ENCODE measurements around the gene KRT82. TPM values are rescaled to one million over a fixed set of nuclear protein-coding genes. Genes with fewer than 3 reads are reported as not detected.
A peak's percentile ranks its signal among the peaks of the same experiment; 100 is the strongest.

Gene KRT82
- total RNA-seq, 1 donor, result not detected

GRCh38 chr12:52389313-52390207 is 16.6 kb downstream of the KRT82 start:
- DNase-seq (ENCODE audit: low read depth in 2 of 3, low spot score in 2 of 3), result no peak

DNA sequence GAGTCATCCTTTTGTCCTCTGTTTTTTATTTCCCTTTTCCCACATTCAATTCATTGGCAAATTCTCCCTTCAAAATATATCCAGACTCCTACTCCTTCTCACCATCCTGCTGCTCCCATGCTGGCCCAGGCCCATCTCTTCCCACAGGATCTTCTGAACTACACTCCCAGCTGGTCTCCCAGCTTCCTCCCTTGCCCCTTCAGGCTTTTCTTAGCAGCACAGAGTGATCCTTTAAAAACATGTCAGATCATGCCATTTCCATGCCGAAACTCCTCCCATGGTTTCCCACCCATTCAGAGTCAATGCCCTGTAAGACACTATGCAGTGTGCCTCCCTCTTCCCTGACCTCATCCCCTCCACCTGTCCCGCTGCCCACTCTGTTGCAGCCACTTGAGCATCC is 18.3 kb downstream of the KRT82 start:
- DNase-seq (ENCODE audit: low read depth in 2 of 3, low spot score in 2 of 3), result no peak

DNA sequence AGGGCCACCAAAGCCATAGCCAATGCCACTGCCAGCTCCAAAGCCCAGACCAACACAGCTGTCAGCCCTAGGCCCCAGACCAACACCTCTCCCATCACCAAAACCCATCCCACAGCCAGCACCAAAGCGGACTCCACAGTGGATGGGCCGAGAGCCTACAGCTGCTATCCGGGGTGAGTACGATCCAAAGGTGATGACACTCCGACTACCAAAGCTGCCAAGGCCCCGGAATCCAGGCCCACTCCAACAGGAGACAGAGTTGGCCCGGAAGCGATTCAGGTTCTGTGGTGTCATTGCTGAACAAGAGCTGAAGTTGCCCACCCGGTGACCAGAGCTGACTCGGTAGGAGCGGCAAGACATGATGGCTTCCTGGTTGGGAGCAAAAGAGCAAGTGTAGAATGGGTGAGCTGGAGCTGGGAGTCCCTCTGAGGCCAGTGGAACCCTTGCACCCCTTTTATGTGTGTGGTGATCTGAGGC is 20.9 kb downstream of the KRT82 start, which contains the start of gene KRT84:
Gene KRT84, minus strand, starts transcription at position 427 of the 477 bp plus-strand sequence. Its CDS starts 67 bp downstream, at position 360.
- no peak for DNase-seq (ENCODE audit: low read depth in 2 of 3, low spot score in 2 of 3)

GRCh38 chr12:52383331-52383730 is 22.8 kb downstream of the KRT82 start:
- DNase-seq (ENCODE audit: low read depth in 2 of 3, low spot score in 2 of 3), result no peak

DNA sequence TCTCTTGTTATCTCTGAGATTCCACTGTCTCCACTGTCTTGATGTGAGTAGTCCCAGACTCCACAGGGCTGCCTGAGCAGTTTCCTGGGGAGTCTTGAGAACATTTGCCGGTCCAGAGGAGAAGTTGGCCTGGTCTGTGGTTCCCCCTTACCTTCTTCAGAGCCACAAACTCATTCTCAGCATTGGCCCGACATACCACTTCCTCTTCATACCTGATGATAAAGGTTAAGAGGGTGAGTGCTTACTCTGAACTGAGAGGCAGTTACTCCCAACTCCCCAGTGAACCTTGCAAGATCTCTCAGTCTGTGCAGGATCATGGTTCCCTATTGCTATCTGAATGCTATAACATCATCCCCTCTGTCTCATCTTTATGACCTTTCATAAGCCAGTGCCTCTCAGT is 23.3 kb downstream of the KRT82 start:
- no peak for DNase-seq (ENCODE audit: low read depth in 2 of 3, low spot score in 2 of 3)

DNA sequence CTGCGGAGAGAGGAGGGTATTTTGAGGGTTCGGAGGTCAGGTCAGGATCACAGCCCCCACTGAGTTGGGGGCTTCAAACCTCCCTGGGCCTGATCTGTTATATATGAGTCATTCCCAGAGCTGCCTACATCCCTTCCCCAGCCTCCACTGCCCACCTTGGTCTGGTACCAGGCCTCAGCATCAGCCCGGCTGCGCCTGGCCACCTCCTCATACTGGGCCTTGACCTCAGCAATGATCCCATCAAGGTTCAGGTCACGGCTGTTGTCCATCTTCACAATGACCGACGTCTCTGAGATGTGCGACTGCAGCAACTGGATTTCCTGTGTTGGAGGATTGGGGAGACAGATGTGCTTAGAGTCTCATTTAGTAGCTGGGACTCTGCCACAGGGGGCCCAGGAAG is 24.9 kb downstream of the KRT82 start:
- DNase-seq (ENCODE audit: low read depth in 2 of 3, low spot score in 2 of 3), result no peak

GRCh38 chr12:52380271-52380694 is 25.9 kb downstream of the KRT82 start:
- DNase-seq (ENCODE audit: low read depth in 2 of 3, low spot score in 2 of 3), result peak in 2 of 3 donors; percentile 16 to 43

- no peak for DNase-seq (ENCODE audit: low read depth in 2 of 3, low spot score in 2 of 3)
Measured at GRCh38 chr12:52379536-52379935, 26.6 kb downstream of the KRT82 start.

GRCh38 chr12:52378091-52378490 is 28.0 kb downstream of the KRT82 start:
- DNase-seq (ENCODE audit: low read depth in 2 of 3, low spot score in 2 of 3), result no peak

DNA sequence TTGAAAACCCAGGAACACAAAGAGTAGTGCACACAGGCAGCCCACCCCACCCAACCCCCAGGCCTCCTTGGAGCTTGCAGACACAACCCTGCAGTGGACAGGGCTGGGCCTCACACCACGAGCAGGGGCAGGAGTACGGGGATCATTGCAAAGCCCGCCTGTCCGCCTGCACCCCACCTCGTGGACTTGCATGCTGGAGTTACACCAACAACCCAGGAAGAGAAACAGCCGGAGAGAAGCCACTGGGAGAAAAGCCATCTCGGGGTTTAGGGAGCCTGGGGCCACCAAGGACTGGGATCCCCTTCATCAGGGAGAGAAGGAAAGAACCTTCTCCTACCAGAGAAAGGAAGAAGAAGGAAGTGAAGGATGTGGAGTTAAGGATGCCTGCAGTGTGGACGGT is 28.9 kb downstream of the KRT82 start:
- DNase-seq (ENCODE audit: low read depth in 2 of 3, low spot score in 2 of 3), result no peak

GRCh38 chr12:52372216-52373154 is 33.6 kb downstream of the KRT82 start:
- peak in 2 of 3 donors; percentile 70 to 81 for DNase-seq (ENCODE audit: low read depth in 2 of 3, low spot score in 2 of 3)

DNA sequence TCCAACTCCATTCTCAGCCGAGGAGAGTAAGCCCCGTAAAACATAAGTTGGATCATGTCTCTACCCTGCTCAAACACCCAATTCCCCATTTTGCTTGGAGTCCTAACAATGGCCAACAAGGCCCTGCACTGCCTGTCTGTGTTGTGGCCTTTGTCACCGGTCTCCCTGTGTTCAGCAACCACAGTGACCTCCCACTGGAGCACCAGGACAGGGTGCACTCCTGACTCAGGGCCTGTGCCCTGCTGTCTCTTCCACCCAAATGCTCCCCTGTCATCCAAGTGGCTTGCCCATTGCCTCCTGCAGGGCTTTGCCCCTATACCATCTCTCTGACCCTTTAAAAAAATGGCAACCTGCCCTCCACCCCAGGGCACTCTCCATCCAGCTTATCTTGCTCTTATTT is 34.4 kb downstream of the KRT82 start:
- no peak for DNase-seq (ENCODE audit: low read depth in 2 of 3, low spot score in 2 of 3)

DNA sequence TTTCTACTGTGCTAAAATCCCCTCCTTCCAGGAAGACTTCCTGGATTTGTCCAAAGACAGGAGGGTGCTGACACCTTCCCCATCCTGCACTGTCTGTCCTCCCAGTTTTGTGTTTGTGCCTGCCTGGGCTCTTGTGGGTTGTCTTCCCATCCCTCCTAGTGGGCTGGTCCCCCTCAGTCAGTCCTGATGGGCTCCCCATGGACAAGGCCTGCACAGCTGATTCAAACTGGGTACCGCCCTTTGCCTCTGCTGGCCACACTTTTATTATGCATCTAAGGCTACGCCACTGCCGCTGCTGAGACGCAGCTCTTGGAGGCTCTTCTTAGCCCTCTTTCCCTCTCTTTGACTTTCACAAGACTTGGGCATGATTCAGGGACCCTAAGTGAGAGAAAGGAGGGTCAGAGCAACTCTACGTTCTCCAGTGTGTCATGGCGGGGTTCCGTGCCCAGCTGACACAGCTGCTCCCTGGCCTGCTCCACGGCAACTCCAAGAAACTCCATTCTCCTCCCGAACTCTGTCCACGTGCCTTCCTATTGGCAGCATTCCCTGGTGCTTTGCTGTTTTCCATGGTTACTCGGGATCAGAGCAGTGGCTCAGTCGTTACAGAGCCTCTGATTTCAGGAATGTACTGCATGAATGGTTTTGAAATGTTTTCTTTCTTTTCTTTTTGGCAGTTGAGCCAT is 35.1 kb downstream of the KRT82 start:
- DNase-seq (ENCODE audit: low read depth in 2 of 3, low spot score in 2 of 3), result no peak

DNA sequence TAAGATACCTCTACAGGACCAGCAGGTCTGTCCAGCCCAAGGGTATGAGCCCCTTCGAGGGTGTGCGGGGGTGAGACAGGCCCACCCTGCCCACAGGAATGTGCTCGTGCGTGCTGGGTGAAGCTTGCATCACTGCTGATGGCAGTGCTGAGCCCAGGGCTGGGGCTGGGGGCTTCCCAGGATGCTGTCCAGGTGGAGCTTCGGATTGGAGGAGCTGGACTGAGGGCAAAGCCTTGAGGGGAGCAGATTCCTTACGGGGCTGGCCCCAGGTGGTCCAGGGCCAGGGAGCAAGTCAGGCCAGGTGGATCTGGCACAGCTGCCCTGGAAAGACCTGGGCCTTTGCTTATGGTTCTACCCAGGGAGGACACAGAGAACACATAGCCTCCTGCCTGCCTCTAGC is 36.3 kb downstream of the KRT82 start:
- DNase-seq (ENCODE audit: low read depth in 2 of 3, low spot score in 2 of 3), result no peak

GRCh38 chr12:52369211-52369610 is 36.9 kb downstream of the KRT82 start:
- no peak for DNase-seq (ENCODE audit: low read depth in 2 of 3, low spot score in 2 of 3)

DNA sequence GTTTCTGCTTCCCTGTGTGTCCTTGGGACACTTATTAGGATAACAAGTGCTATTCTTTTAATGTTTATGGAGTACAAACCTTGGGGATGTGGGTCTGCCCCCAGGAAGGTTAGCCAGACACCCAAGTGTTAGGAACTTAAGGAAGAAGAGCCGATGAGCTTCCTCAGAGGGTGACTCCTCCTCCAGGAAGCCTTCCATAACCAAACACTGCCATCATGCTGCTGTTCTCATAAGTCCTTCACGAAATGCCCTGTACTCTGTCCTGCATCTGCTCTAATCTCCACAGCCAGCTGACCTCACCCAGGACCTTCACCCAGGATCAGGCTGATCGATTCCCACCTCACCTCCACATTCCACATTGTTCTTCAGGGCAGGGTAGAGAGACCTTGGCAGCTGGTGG is 37.6 kb downstream of the KRT82 start:
- DNase-seq (ENCODE audit: low read depth in 2 of 3, low spot score in 2 of 3), result no peak

DNA sequence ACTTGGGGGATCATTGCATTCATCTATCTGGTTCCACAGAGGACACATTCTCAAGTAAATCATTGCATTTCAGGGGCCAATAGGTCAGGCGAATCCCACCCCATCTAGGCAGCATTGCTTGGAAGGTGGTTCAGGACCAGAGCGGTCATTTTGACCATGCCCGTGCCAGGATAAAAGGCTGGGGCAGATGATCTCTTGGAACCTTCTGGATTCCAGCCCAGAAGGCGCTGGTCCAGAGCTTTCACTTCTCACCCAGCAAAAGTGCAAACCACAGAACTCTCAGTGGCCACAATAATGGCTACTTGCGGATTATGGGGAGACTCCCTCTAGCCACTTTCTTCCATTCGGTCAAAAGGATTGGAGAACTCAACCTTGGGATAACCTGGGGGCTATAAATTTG is 38.3 kb downstream of the KRT82 start:
- no peak for DNase-seq (ENCODE audit: low read depth in 2 of 3, low spot score in 2 of 3)

DNA sequence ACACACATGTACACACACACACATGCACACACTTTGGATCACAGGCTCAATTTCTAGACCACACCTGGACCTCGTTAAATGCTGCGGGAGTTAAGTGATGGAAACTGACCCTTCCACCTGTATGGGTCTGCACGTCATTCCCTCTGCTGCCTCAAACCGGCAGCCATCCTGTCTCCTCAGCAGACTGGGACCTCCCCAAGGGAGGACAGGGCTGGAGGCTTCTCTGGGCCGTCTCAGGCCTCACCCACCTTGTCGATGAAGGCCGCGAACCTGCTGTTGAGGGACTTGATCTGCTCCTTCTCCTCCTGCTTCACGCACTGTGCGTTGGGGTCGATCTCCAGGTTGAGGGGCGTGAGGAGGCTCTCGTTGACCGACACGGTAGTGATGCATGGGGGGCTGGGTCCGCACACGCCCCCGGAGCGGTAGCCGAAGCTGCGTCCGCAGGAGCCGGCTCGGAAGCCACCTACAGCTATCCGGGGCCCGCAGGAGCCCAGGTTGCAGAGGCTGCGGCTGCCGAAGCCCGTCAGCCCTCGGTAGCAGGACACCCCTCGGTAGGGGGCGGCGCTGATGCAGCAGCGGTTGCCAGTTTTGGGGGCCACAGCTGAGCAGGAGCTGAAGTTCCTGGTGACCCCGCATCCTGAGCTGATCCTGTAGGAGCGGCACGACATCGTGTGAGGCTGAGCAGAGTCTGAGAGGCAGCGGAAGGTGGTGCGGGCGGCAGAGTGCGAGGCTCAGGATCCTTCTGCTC is 39.2 kb downstream of the KRT82 start, which contains the start of gene KRT85:
Gene KRT85, minus strand, starts transcription at position 744 of the 748 bp plus-strand sequence. Its CDS starts 76 bp downstream, at position 668.
- DNase-seq (ENCODE audit: low read depth in 2 of 3, low spot score in 2 of 3), result no peak

- no peak for DNase-seq (ENCODE audit: low read depth in 2 of 3, low spot score in 2 of 3)
Measured at GRCh38 chr12:52364901-52365489, 41.1 kb downstream of the KRT82 start.

Measured in hematopoietic multipotent progenitor cell (in vitro differentiated cells).